Central memory CD4-positive, alpha-beta T cell (primary cell): ENCODE measurements around the gene CTTNBP2NL.

ENCODE experiments used
- DNase-seq: peaks from one replicate; pipeline ENCODE4 v3.0.0; 2022

Gene CTTNBP2NL

DNA sequence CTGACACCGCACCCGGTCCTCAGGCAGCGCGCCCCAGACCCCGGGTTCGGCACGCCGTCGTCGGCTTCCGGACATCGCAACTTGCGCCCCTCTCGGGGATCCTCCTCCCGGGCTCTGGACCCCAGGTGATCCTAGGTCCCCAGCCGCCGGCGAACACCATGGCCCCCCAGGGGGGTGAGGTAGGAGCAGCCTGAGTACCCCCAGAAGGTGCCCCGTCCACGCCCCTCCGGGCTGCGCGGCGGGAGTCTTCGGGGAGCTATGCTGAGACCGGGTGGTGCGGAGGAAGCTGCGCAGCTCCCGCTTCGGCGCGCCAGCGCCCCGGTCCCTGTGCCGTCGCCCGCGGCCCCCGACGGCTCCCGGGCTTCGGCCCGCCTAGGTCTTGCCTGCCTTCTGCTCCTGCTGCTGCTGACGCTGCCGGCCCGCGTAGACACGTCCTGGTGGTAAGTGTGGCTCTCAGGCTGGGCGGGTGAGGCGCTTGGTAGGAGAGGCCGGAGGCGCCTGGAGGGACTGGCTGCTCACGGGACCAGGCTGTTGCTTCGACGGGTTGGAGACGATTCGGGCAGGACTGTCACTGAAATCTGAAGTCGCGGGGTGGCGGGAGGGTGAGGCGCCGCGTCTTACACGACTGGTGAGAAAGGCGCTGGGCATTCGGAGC is 113.1 kb downstream of the CTTNBP2NL start:
- DNase-seq, result peak; percentile 15

DNA sequence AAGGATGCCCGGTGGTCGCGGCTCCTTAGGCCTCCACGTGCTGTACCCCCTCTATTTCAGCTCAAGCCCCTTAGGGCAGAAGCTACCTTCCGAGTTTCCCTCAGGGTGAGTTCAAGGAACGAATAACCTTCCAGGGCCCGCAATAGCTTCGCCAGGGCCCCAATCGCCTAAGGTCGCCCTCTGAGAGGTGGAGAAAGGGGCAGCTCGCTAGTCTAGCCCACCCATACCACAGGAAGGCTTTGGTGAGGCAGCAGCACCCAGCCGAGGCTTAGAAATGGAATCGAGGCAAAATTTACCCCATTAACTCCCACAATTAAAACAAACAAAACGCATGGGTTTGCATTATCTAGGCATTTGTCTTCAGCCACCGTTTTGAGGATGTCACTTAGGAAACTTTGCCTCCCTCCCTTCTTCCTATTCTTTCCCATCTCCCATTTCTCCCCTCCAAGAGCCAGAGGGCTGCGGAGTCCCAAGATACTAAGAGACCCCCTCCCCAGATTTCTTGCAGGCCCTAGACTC is 113.7 kb downstream of the CTTNBP2NL start:
- DNase-seq, result no peak

DNA sequence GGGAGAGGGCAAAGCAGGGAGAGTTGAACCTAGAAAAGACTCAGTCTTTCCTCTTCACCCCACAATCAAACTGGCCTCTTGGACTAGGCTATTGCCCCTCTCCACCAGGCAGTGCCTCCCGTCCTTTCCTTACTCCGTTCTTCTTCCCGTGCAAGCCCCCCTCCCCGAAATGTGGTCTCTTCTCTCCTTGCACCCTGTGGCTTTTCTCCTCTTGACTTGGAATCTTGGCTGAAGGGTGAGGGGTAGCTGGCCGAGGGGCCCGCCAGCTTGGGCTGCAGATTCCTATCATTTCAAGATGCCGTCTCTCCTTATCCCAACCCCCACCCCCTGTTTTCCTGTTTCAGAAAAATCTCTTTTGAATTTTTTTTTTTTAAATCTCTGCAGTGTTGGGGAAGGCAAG is 114.3 kb downstream of the CTTNBP2NL start:
- DNase-seq, result no peak
